HG03039 (cell line): ENCODE results near the gene OR4D11.
"Not testable (repeated sequence)": the region's sequence is repeated elsewhere in the genome, so short reads cannot be mapped to it uniquely, and the experiment has no call there.

ENCODE experiments used
- ATAC-seq: cut with Tn5 transposase; IDR thresholded peaks from one replicate; pipeline ENCODE4 v1.9.1; 2021; ENCODE audit warnings: mild to moderate bottlenecking, moderate library complexity; ENCODE audit not compliant: unreplicated experiment

The OR4D11 gene

DNA sequence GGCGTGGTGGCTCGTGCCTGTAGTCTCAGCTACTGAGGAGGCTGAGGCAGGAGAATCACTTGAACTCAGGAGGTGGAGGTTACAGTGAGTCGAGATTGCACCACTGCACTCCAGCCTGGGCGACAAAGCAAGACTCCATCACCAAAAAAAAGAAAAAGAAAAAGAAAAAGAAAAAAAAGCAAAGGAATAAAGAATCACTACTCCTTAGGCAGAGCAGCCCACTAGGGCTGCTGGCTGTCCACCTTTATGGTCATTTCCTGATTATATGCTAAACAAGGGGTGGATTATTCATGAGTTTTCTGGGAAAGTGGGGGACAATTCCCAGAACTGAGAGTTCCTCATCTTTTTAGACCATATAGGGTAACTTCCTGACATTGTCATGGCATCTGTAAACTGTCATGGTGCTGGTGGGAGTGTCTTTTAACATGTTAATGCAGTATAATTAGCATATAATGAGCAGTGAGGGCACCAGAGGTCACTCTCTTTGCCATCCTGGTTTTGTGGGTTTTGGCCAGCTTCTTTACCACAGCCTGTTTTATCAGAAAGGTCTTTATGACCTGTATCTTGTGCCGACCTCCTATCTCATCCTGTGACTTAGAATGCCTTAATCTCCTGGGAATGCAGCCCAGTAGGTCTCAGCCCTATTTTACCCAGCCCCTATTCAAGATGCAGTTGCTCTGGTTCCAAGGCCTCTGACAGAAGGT, 44.4 kb downstream of the OR4D11 start:
- ATAC-seq, result not testable (repeated sequence)

DNA sequence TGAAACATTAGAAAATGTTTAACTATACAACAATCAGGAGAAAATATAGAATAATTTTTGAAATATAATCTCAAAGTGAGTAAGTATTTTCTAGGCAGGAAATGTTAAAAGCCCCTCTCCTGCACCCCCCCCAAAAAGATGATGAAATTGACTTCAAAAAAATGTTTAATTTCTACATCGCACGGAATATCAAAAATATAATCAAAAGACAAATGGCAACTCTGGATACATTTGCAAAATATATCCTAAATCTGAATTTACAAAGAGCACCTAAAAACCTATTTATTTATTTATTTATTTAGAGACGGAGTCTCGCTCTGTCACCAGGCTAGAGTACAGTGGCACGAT, 44.9 kb downstream of the OR4D11 start:
- no peak for ATAC-seq

DNA sequence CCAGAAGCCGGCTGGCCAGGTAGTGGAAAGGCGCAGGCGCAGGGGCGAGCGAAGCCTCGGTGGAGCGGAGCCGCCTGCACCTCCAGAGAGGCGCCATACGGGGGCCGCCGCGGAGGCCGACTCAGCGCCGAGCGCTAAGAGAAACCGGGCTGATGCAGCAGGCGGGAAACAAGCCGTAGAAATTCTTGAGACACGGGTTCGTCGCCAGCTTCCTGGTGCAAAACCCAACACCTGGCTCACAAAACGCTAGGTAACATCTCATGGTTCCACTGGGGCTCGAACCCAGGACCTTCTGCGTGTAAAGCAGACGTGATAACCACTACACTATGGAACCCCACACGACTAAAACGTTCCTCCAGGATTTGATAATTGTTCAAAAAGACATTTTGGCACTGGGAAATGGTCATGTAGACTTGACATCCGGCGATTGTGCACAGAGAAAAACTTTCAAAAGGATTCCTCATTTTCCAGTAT, 47.0 kb downstream of the OR4D11 start:
- peak; percentile 90 for ATAC-seq

DNA sequence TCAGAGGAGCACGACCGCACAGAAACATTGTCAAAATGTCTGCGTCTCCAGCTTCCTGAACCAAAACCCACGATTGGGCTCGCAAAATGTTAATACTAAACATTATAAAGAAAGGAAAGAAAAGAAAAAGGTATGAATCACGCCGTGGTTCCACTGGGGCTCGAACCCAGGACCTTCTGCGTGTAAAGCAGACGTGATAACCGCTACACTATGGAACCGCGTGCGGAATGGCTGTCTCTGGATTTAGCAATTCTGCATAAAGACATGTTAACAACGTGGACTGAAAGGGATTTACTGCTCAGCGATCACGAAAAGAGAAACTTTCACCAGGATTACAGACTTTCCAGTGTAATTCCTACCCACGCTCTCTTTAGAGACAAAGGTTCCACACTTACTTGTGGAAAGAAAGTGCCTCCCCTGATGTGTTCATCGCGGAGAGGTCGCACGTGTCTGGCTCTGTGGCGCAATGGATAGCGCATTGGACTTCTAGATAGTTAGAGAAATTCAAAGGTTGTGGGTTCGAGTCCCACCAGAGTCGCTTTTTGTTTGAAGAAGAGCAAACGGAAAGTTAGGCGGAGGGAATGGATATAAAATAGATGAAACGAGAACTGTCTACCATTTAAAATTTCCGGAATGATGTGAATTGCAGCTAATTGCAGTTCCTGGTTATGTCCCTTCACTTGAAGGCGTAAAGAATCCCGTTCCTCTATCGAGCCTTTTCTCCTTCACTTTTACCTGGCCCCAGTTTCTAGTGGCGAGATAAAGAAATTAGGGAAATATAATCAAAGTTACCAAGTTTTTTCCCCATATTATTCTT, 47.7 kb downstream of the OR4D11 start:
- peak; percentile 28 for ATAC-seq

DNA sequence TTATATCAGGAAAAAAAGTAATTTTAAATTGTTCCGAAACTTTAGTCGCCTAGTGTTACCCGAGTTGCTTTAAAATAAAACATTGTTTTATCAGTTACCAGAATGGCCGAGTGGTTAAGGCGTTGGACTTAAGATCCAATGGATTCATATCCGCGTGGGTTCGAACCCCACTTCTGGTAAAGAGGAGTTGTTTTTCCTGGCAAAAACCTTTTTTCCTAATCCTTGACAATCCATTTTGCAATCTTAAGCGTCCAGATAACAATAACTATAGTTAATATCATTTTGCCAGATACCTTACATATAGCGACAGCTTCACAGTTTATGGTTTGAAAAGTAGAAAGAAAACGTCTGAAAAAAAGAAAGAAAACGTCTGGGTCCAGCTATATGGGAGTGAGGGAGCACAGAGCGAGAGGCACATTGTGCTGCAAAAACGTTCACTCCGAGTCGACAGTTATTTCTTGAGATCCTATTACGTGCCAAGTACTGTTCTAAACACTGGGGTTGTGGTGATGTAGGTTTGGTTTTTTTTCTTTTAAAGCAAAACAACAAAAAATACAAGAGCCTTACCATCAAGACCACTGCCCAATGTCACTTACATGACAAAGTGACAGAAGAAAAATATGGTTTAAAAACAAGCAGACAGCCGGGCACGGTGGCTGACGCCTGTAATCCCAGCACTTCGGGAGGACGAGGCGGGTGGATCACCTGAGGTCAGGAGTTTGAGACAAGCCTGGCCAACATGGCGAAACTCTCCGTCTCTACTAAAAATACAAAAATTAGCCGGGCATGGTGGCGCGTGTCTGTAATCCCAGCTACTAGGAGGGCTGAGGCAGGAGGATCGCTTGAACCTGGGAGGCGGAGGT, 48.5 kb downstream of the OR4D11 start:
- ATAC-seq, result no peak

DNA sequence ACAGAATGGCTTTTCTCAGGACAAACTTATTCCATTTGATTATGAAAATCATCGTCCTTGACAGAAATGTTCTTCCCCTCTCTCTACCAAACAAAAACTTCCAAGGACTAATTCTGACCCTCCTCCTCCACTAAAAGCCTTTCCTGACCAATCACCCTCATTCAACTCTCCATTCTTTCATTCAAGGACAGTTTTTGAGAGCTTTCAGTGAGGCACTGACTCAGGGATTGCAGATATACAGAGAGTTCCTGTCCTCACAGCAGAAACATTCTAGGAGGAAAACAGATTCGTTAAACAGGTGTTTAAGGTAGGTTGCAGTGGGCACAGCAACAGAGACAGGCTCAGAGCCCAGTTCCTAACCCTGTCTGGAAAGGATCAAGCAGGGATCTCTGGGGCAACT, 49.5 kb downstream of the OR4D11 start:
- ATAC-seq, result no peak

DNA sequence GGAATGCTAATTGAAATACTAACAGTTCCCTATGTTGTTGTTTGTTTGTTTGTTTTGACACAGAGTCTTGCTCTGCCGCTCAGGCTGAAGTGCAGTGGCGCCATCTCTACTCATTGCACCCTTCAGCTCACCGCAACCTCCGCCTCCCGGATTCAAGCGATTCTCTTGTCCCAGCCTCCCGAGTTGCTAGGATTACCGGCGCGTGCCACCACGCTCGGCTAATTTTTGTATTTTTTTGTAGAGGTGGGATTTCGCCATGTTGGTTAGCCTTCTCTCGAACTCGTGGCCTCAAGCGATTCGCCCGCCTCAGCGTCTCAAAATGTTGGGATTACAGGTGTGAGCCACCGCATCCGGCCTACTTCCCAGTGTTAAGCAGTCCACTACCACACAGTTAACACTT, 49.9 kb downstream of the OR4D11 start:
- ATAC-seq, result no peak
